Measurements from ENCODE around the gene DLG2.

DLG2 gene

GRCh38 chr11:83864412-83865057 lies 1762.6 kb downstream of the DLG2 start:
- no peak for DNase-seq (ENCODE audit: low read depth)
- no peak overlapping the region for H3K4me3 ChIP-seq (ENCODE audit: low read length)
- TF ChIP-seq, protein P1, sequence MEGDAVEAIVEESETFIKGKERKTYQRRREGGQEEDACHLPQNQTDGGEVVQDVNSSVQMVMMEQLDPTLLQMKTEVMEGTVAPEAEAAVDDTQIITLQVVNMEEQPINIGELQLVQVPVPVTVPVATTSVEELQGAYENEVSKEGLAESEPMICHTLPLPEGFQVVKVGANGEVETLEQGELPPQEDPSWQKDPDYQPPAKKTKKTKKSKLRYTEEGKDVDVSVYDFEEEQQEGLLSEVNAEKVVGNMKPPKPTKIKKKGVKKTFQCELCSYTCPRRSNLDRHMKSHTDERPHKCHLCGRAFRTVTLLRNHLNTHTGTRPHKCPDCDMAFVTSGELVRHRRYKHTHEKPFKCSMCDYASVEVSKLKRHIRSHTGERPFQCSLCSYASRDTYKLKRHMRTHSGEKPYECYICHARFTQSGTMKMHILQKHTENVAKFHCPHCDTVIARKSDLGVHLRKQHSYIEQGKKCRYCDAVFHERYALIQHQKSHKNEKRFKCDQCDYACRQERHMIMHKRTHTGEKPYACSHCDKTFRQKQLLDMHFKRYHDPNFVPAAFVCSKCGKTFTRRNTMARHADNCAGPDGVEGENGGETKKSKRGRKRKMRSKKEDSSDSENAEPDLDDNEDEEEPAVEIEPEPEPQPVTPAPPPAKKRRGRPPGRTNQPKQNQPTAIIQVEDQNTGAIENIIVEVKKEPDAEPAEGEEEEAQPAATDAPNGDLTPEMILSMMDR (IDR thresholded peaks at IDR 0.05; ENCODE audit: insufficient read depth, low read depth, low read length, missing control alignments) = no peak

DNA sequence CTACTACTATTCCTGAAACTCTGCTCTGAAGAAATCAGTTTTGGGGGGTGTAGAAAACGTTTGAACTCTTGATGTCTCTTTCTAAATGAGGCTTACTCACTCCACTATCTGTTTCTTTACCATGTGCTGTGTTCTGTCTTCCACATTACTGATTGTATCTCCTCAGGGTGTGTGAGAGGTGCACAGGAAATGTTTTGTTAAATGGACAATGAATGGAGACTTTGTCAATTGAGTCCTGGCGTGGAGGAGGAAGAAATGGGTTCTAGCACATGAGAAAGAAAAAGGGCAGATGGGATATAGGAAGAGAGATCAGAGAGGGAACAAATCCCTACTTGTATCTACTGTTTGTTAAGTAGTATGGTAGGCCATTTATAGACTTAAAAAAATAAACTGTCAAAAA lies 1763.9 kb downstream of the DLG2 start:
- no peak for DNase-seq (ENCODE audit: low read depth)
- no peak overlapping the region for H3K4me3 ChIP-seq (ENCODE audit: low read length)
- TF ChIP-seq, protein P1 (IDR thresholded peaks at IDR 0.05; ENCODE audit: insufficient read depth, low read depth, low read length, missing control alignments) = no peak

DNA sequence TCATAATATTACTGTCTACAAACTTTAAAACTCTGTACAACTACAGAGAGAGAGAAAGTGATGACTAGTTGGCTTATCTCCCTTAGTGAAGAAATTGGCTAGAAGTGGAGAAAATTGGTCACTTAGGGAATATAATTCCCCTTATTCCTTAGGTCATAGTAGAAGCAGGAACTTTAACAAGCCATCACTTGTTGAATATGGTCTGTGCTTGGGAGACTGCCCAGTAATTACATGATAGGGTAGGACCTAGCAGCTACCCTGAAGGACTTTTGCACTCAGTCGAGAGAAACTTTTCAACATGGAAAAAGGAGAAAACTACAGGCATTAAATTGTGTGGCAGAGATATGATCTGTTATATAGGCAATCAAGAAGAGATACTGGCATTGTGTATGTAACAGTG lies 1764.5 kb downstream of the DLG2 start:
- TF ChIP-seq, protein P1 (IDR thresholded peaks at IDR 0.05; ENCODE audit: insufficient read depth, low read depth, low read length, missing control alignments) = no peak
- H3K4me3 ChIP-seq (ENCODE audit: low read length) = no peak overlapping the region
- peak; percentile 6 for DNase-seq (ENCODE audit: low read depth)

DNA sequence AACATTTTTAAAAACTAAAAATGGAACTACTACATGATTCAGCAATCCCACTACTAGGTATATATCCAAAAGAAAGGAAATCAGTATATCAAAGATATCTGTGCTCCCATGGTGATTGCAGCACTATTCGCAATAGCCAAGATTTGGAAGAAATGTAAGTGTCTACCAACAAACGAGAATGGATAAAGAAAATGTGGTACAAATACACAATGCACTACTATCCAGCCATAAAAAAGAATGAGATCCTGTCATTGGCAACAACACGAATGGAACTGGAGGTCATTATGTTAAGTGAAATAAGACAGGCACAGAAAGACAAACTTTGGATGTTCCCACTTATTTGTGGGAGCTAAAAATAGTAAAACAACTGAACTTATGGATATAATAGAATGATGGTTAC lies 1765.1 kb downstream of the DLG2 start:
- TF ChIP-seq, protein P1 (IDR thresholded peaks at IDR 0.05; ENCODE audit: insufficient read depth, low read depth, low read length, missing control alignments) = no peak

DNA sequence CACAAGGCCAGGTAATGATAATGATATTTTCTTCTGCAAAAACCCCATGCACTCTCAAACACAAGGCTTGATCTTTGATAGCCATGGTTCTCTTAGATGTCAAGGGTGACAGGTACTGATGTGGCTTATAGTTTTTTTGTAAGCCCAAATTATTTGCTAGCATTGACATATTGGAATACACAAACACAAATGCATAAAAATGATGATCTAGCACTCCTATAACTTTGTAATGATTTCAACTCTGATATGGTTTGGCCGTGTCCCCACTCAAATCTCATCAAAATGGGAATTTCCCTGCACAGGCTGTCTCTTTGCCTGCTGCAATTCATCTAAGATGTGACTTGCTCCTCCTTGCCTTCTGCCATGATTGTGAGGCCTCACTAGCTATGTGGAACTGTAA lies 1768.5 kb downstream of the DLG2 start:
- no peak for DNase-seq (ENCODE audit: low read depth)
- no peak overlapping the region for H3K4me3 ChIP-seq (ENCODE audit: low read length)
- TF ChIP-seq, protein P1 (IDR thresholded peaks at IDR 0.05; ENCODE audit: insufficient read depth, low read depth, low read length, missing control alignments) = no peak

More for the DNA sequence above, 1765.1 kb downstream of the DLG2 start:
- no peak overlapping the region for H3K4me3 ChIP-seq (ENCODE audit: low read length)
- no peak for DNase-seq (ENCODE audit: low read depth)

DNA sequence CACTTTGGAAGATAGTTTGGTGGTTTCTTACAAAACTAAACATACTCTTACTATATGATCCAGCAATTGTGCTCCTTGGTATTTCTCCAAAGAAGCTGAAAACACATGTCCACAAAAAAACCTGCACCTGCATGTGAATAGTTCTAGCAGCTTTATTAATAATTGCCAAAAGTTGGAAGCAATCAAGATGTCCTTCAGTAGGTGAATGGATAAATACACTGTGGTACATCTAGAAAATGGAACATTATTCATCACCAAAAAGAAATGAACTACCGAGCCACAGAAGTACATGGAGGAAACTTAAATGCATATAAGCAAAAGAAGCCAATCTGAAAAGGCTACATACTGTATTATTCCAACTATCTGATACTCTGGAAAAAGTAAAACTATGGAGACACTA lies 1771.9 kb downstream of the DLG2 start:
- DNase-seq (ENCODE audit: low read depth) = no peak
- TF ChIP-seq, protein P1 (IDR thresholded peaks at IDR 0.05; ENCODE audit: insufficient read depth, low read depth, low read length, missing control alignments) = no peak
- H3K4me3 ChIP-seq (ENCODE audit: low read length) = no peak overlapping the region

All from epithelial cell of esophagus (primary cell).